Activated naive CD8-positive, alpha-beta T cell treated with anti-CD3 and anti-CD28 coated beads for 36 hours (primary cell): ENCODE data around the gene MAD2L2. TPM values are rescaled to one million over a fixed set of nuclear protein-coding genes. Genes with fewer than 3 reads are reported as not detected.

Source experiments
- DNase-seq: peaks from one replicate; pipeline ENCODE4 v3.0.0; 2021
- H3K27ac Mint-ChIP-seq: one replicate; pipeline ENCODE4 v1.8.0; 2022; ENCODE audit warnings: mild to moderate bottlenecking, moderate library complexity, mixed read lengths
- H3K27me3 Mint-ChIP-seq: one replicate; pipeline ENCODE4 v1.8.0; 2022; ENCODE audit warnings: mild to moderate bottlenecking, mixed read lengths
- H3K36me3 Mint-ChIP-seq: one replicate; pipeline ENCODE4 v1.8.0; 2021; ENCODE audit warnings: mild to moderate bottlenecking, mixed read lengths
- H3K4me1 Mint-ChIP-seq: one replicate; pipeline ENCODE4 v1.8.0; 2021; ENCODE audit warnings: mixed read lengths
- H3K4me3 Mint-ChIP-seq: one replicate; pipeline ENCODE4 v1.8.0; 2022; ENCODE audit warnings: mild to moderate bottlenecking, moderate library complexity, mixed read lengths
- H3K9me3 Mint-ChIP-seq: one replicate; pipeline ENCODE4 v1.8.0; 2022; ENCODE audit warnings: mixed read lengths
- total RNA-seq, 2 experiments: library from RNA; stranded (reverse); gene quantifications; one replicate each; pipeline ENCODE4 v1.2.3, GENCODE V29; 2021

The MAD2L2 gene
- total RNA-seq, 2 experiments from 2014 or later: 71.9 to 72.1 TPM

- no peak overlapping the region for H3K27ac Mint-ChIP-seq
- no peaks in the 10 kb centered on the region for H3K36me3 Mint-ChIP-seq
- H3K4me1 Mint-ChIP-seq: peaks cover 11% of the 10 kb centered on the region
- H3K9me3 Mint-ChIP-seq: no peaks in the 10 kb centered on the region
- peak overlapping the region; percentile 76 for H3K4me3 Mint-ChIP-seq
- no peak for DNase-seq
- no peaks in the 10 kb centered on the region for H3K27me3 Mint-ChIP-seq
These were observed 25.8 kb downstream of the MAD2L2 start for GRCh38 chr1:11654939-11655808.

GRCh38 chr1:11654137-11654938 lies 26.6 kb downstream of the MAD2L2 start, which contains the start of the genes FBXO2 and FBXO44:
Gene FBXO2 (minus strand): TSS chr1:11654429. CDS start chr1:11654340, 89 bp downstream.
Gene FBXO44 (plus strand): TSS chr1:11654877. CDS start chr1:11655836, 959 bp downstream.
- no peaks in the 10 kb centered on the region for H3K27me3 Mint-ChIP-seq
- peak within 1 kb of the TSS; percentile 76 for H3K4me3 Mint-ChIP-seq
- peaks cover 16% of the 10 kb centered on the region for H3K4me1 Mint-ChIP-seq
- peak; percentile 62 for DNase-seq
- H3K36me3 Mint-ChIP-seq: no peaks in the 10 kb centered on the region
- no peak within 1 kb of the TSS for H3K27ac Mint-ChIP-seq
- no peaks in the 10 kb centered on the region for H3K9me3 Mint-ChIP-seq

GRCh38 chr1:11653861-11654136 lies 27.1 kb downstream of the MAD2L2 start:
- Mint-ChIP-seq H3K36me3 (no peaks in the 10 kb centered on the region), H3K9me3 (no peaks in the 10 kb centered on the region), H3K4me3 (peak overlapping the region; percentile 48), H3K4me1 (peaks cover 16% of the 10 kb centered on the region), H3K27me3 (no peaks in the 10 kb centered on the region), H3K27ac (no peak overlapping the region)
- DNase-seq: no peak

- peak overlapping the region; percentile 48 for H3K4me3 Mint-ChIP-seq
- no peaks in the 10 kb centered on the region for H3K36me3 Mint-ChIP-seq
- no peak for DNase-seq
- H3K9me3 Mint-ChIP-seq: no peaks in the 10 kb centered on the region
- H3K4me1 Mint-ChIP-seq: peaks cover 16% of the 10 kb centered on the region
- H3K27ac Mint-ChIP-seq: peak overlapping the region; percentile 42
- H3K27me3 Mint-ChIP-seq: no peaks in the 10 kb centered on the region
These were observed 27.7 kb downstream of the MAD2L2 start for GRCh38 chr1:11653101-11653860.

DNA sequence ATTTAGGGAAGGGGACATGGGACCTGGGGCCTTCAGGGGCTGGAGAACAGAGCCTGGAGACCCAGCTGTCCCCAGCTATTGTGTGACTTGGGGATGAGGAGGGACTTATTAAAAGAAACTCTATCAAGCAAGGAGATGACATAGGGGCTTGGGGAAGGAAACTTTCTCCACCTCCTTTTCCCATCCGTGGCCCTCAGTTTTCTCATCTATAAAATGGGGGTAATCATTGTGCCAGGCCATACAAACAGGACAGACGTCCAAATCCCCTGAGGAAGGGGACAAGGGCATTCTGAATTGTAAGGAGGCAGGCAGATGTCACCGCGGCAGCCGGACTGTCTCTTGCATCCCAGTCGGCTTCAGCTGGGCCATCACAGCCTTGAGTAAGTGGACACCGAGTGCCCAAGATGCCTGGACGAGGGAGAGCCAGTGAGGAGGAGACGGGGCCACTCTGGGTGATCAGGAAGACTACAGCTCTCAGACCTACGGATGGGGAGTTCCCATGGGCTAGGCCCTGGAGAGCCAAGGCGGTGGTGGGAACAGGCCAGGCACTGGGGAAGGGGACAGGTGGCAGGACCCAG lies 28.7 kb downstream of the MAD2L2 start:
- peaks cover 16% of the 10 kb centered on the region for H3K4me1 Mint-ChIP-seq
- no peaks in the 10 kb centered on the region for H3K9me3 Mint-ChIP-seq

GRCh38 chr1:11651017-11651416 lies 29.9 kb downstream of the MAD2L2 start:
- DNase-seq: no peak
- H3K36me3 Mint-ChIP-seq: no peaks in the 10 kb centered on the region
- H3K27me3 Mint-ChIP-seq: no peaks in the 10 kb centered on the region
- peak overlapping the region; percentile 46 for H3K27ac Mint-ChIP-seq
- H3K4me3 Mint-ChIP-seq: peak overlapping the region; percentile 71
- peaks cover 16% of the 10 kb centered on the region for H3K4me1 Mint-ChIP-seq
- no peaks in the 10 kb centered on the region for H3K9me3 Mint-ChIP-seq

More for the DNA sequence above, 28.7 kb downstream of the MAD2L2 start:
- DNase-seq: no peak
- Mint-ChIP-seq H3K36me3 (no peaks in the 10 kb centered on the region), H3K27me3 (no peaks in the 10 kb centered on the region), H3K27ac (no peak overlapping the region), H3K4me3 (no peak overlapping the region)

- no peaks in the 10 kb centered on the region for H3K9me3 Mint-ChIP-seq
- H3K36me3 Mint-ChIP-seq: no peaks in the 10 kb centered on the region
- peak overlapping the region; percentile 46 for H3K27ac Mint-ChIP-seq
- peak overlapping the region; percentile 71 for H3K4me3 Mint-ChIP-seq
- no peaks in the 10 kb centered on the region for H3K27me3 Mint-ChIP-seq
- DNase-seq: peak; percentile 88
- H3K4me1 Mint-ChIP-seq: peaks cover 15% of the 10 kb centered on the region
These were observed 30.5 kb downstream of the MAD2L2 start for GRCh38 chr1:11650331-11650991.

- Mint-ChIP-seq H3K36me3 (no peaks in the 10 kb centered on the region), H3K4me1 (peaks cover 13% of the 10 kb centered on the region), H3K9me3 (no peaks in the 10 kb centered on the region), H3K4me3 (peak overlapping the region; percentile 37), H3K27ac (no peak overlapping the region), H3K27me3 (no peaks in the 10 kb centered on the region)
- no peak for DNase-seq
These were observed 31.2 kb downstream of the MAD2L2 start for GRCh38 chr1:11649624-11650330.

GRCh38 chr1:11649237-11649623 lies 31.7 kb downstream of the MAD2L2 start:
- Mint-ChIP-seq H3K27me3 (no peaks in the 10 kb centered on the region), H3K4me3 (peak overlapping the region; percentile 10), H3K9me3 (no peaks in the 10 kb centered on the region), H3K27ac (no peak overlapping the region), H3K4me1 (peaks cover 13% of the 10 kb centered on the region), H3K36me3 (no peaks in the 10 kb centered on the region)
- no peak for DNase-seq

- no peaks in the 10 kb centered on the region for H3K9me3 Mint-ChIP-seq
- H3K27ac Mint-ChIP-seq: no peak overlapping the region
These were observed 32.2 kb downstream of the MAD2L2 start for GRCh38 chr1:11648732-11649158.

GRCh38 chr1:11648039-11648438 lies 32.9 kb downstream of the MAD2L2 start:
- Mint-ChIP-seq H3K9me3 (no peaks in the 10 kb centered on the region), H3K36me3 (no peaks in the 10 kb centered on the region), H3K4me1 (peaks cover 13% of the 10 kb centered on the region), H3K27me3 (no peaks in the 10 kb centered on the region), H3K27ac (no peak overlapping the region), H3K4me3 (no peak overlapping the region)
- no peak for DNase-seq

More at GRCh38 chr1:11648732-11649158, 32.2 kb downstream of the MAD2L2 start:
- Mint-ChIP-seq H3K27me3 (no peaks in the 10 kb centered on the region), H3K4me3 (peak overlapping the region; percentile 32), H3K4me1 (peaks cover 13% of the 10 kb centered on the region), H3K36me3 (no peaks in the 10 kb centered on the region)
- peak; percentile 47 for DNase-seq

- DNase-seq: no peak
- peaks cover 13% of the 10 kb centered on the region for H3K4me1 Mint-ChIP-seq
- H3K27ac Mint-ChIP-seq: no peak overlapping the region
- H3K4me3 Mint-ChIP-seq: no peak overlapping the region
- no peaks in the 10 kb centered on the region for H3K27me3 Mint-ChIP-seq
- H3K9me3 Mint-ChIP-seq: no peaks in the 10 kb centered on the region
- no peaks in the 10 kb centered on the region for H3K36me3 Mint-ChIP-seq
These were observed 33.6 kb downstream of the MAD2L2 start for GRCh38 chr1:11647333-11647732.

DNA sequence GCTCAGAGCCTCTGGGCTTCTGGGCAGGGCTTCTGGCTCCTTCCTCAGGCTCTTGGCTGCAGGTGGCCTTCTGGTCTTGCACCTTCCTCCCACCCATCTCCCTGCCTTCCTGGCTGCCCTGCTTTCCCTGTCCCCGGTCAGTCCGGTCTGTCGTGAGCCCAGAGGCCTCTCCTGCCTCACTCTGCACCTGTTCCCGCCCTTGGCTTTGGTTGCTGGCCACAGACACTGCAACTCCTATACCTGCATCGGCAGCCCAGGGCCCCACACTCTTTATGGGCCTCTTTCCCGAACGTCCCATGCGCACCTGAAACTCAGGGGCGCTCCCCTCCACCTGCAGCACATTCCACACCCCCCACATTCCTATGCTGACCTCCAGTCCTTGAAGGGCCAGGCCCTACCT lies 34.6 kb downstream of the MAD2L2 start:
- Mint-ChIP-seq H3K4me3 (no peak overlapping the region), H3K27me3 (no peaks in the 10 kb centered on the region), H3K27ac (no peak overlapping the region), H3K36me3 (no peaks in the 10 kb centered on the region), H3K9me3 (no peaks in the 10 kb centered on the region), H3K4me1 (peaks cover 12% of the 10 kb centered on the region)
- no peak for DNase-seq
